ENCODE measurements around the gene RGS7BP.

- TF ChIP-seq CTCF (IDR thresholded peaks at IDR 0.05; ENCODE audit: poor library complexity): no peak
- TF ChIP-seq EZH2phosphoT487 (IDR thresholded peaks at IDR 0.05; ENCODE audit: low read depth, severe bottlenecking, unreplicated experiment): no peak
Measured at GRCh38 chr5:64653766-64654560, 148.1 kb downstream of the RGS7BP start.
